GM21390 (cell line): ENCODE results near the gene ZNF101.
A peak's percentile ranks its signal among the peaks of the same experiment; 100 is the strongest.

ENCODE experiments used
- ATAC-seq: cut with Tn5 transposase; IDR thresholded peaks from one replicate; pipeline ENCODE4 v1.9.1; 2021; ENCODE audit not compliant: unreplicated experiment

Gene ZNF101

GRCh38 chr19:19637523-19638251 is 31.0 kb upstream of the ZNF101 start:
- no peak for ATAC-seq

GRCh38 chr19:19642506-19643157 is 26.0 kb upstream of the ZNF101 start:
- no peak for ATAC-seq

- peak; percentile 74 for ATAC-seq
These were observed 25.2 kb upstream of the ZNF101 start, which contains the start of gene GMIP for GRCh38 chr19:19643158-19644053. GMIP (minus strand) TSS chr19:19643657; CDS start chr19:19643529, 128 bp downstream.

- ATAC-seq: no peak
These were observed 24.6 kb upstream of the ZNF101 start for GRCh38 chr19:19644054-19644388.

GRCh38 chr19:19645233-19645870 is 23.3 kb upstream of the ZNF101 start:
- no peak for ATAC-seq

GRCh38 chr19:19647037-19647835 is 21.4 kb upstream of the ZNF101 start:
- no peak for ATAC-seq

GRCh38 chr19:19649155-19649554 is 19.5 kb upstream of the ZNF101 start:
- ATAC-seq: no peak

GRCh38 chr19:19649580-19649995 is 19.1 kb upstream of the ZNF101 start:
- no peak for ATAC-seq

- no peak for ATAC-seq
These were observed 18.3 kb upstream of the ZNF101 start for GRCh38 chr19:19650331-19650730.

GRCh38 chr19:19651076-19651475 is 17.6 kb upstream of the ZNF101 start:
- ATAC-seq: no peak

GRCh38 chr19:19652482-19653295 is 15.9 kb upstream of the ZNF101 start:
- ATAC-seq: no peak

- ATAC-seq: no peak
These were observed 15.0 kb upstream of the ZNF101 start for GRCh38 chr19:19653597-19654147.

- no peak for ATAC-seq
These were observed 14.2 kb upstream of the ZNF101 start for GRCh38 chr19:19654441-19654840.

- ATAC-seq: no peak
These were observed 13.5 kb upstream of the ZNF101 start for GRCh38 chr19:19655051-19655594.

GRCh38 chr19:19655641-19656343 is 12.8 kb upstream of the ZNF101 start:
- no peak for ATAC-seq

GRCh38 chr19:19656451-19657396 is 11.9 kb upstream of the ZNF101 start:
- ATAC-seq: no peak

GRCh38 chr19:19657397-19657783 is 11.2 kb upstream of the ZNF101 start:
- no peak for ATAC-seq
